22Rv1 (cell line): ENCODE results near the gene ABHD5.

ENCODE experiments used
- H3K27ac ChIP-seq: fragments of 450-650 bp; 2 replicates; pipeline ENCODE4 v1.5.1; 2017
- CTCF ChIP-seq: fragments of 450-650 bp; IDR thresholded peaks from 2 replicates; pipeline ENCODE4 v1.5.1; 2017; ENCODE audit warnings: mild to moderate bottlenecking
- ZFX ChIP-seq: fragments of 450-650 bp; IDR thresholded peaks from 2 replicates; pipeline ENCODE4 v1.6.1; 2017; ENCODE audit warnings: antibody characterized with exemption, borderline replicate concordance

The ABHD5 gene

GRCh38 chr3:43707998-43708397 is 17.3 kb downstream of the ABHD5 start:
- no peak for TF ChIP-seq ZFX
- TF ChIP-seq CTCF, result no peak
- H3K27ac ChIP-seq, result no peak overlapping the region

GRCh38 chr3:43709022-43709421 is 18.3 kb downstream of the ABHD5 start:
- TF ChIP-seq CTCF (no peak), ZFX (no peak)
- no peak overlapping the region for H3K27ac ChIP-seq

- TF ChIP-seq ZFX, result no peak
- TF ChIP-seq CTCF, result no peak
- no peak overlapping the region for H3K27ac ChIP-seq
Measured at GRCh38 chr3:43710607-43711006, 19.9 kb downstream of the ABHD5 start.

- TF ChIP-seq CTCF (no peak), ZFX (no peak)
- no peak overlapping the region for H3K27ac ChIP-seq
Measured at GRCh38 chr3:43718296-43718695, 27.6 kb downstream of the ABHD5 start.

- TF ChIP-seq CTCF (no peak), ZFX (no peak)
- no peak overlapping the region for H3K27ac ChIP-seq
Measured at GRCh38 chr3:43723121-43723734, 32.5 kb downstream of the ABHD5 start.

- TF ChIP-seq CTCF (no peak), ZFX (no peak)
- no peak overlapping the region for H3K27ac ChIP-seq
Measured at GRCh38 chr3:43726521-43726920, 35.8 kb downstream of the ABHD5 start.

GRCh38 chr3:43727930-43728329 is 37.2 kb downstream of the ABHD5 start:
- H3K27ac ChIP-seq, result no peak overlapping the region
- no peak for TF ChIP-seq ZFX
- TF ChIP-seq CTCF, result no peak
